IMR-90 (cell line): ENCODE data around the gene CERS5. TPM values are rescaled to one million over a fixed set of nuclear protein-coding genes. Genes with fewer than 3 reads are reported as not detected.

Source experiments
- ATAC-seq: fragments of 200-7000 bp; cut with Tn5 transposase; 2 replicates; pipeline ENCODE4 v1.9.1; 2020; ENCODE audit warnings: low read depth, mild to moderate bottlenecking, moderate library complexity
- BruUV-seq: library from RNA; stranded (reverse); fragments of 400-500 nt; replicated peaks from 2 replicates; lab custom pipeline; 2021; lab: Mats Ljungman, UMichigan
- CTCF ChIA-PET: fragments of 300-600 bp; formaldehyde crosslinking; extraction: SDS; loops from one replicate; lab custom pipeline; 2021; ENCODE audit warnings: antibody characterized with exemption; lab: Yijun Ruan, JAX
- POLR2A ChIA-PET: fragments of 300-600 bp; sonication (Branson Sonifier 250); formaldehyde crosslinking; loops from one replicate; lab custom pipeline; 2022; ENCODE audit warnings: antibody characterized with exemption; ENCODE audit not compliant: unreplicated experiment; lab: Charles Lee
- DNase-seq: peaks from one replicate; pipeline ENCODE4 v3.0.0; 2013
- H2AFZ ChIP-seq: replicated peaks from 2 replicates; pipeline ENCODE3; 2013; ENCODE audit warnings: low read length, mild to moderate bottlenecking; ENCODE audit not compliant: poor library complexity
- H2AK5ac ChIP-seq: 2 replicates; pipeline ENCODE4 v1.6.1; 2013; ENCODE audit warnings: low read depth, low read length, inconsistent platforms
- H2AK9ac ChIP-seq: replicated peaks from 2 replicates; pipeline ENCODE3; 2013; ENCODE audit warnings: mild to moderate bottlenecking, low read depth, low read length, moderate library complexity; ENCODE audit not compliant: poor library complexity
- H2BK120ac ChIP-seq: 2 replicates; pipeline ENCODE4 v1.6.1; 2013; ENCODE audit warnings: low read depth, low read length, inconsistent platforms
- H2BK15ac ChIP-seq: 3 replicates; pipeline ENCODE4 v1.6.1; 2013; ENCODE audit warnings: low read depth, low read length, inconsistent platforms
- H2BK20ac ChIP-seq: 2 replicates; pipeline ENCODE4 v1.6.1; 2013; ENCODE audit warnings: low read depth, mild to moderate bottlenecking, inconsistent platforms, low read length, moderate library complexity
- H2BK5ac ChIP-seq: 2 replicates; pipeline ENCODE4 v1.6.1; 2013; ENCODE audit warnings: mild to moderate bottlenecking, low read depth, low read length, inconsistent platforms; ENCODE audit not compliant: poor library complexity, severe bottlenecking
- H3K14ac ChIP-seq: replicated peaks from 2 replicates; pipeline ENCODE4 v1.6.1; 2013; ENCODE audit warnings: low read depth, low read length, inconsistent platforms
- H3K18ac ChIP-seq: 2 replicates; pipeline ENCODE4 v1.6.1; 2013; ENCODE audit warnings: low read depth, low read length, control low read depth
- H3K23ac ChIP-seq: 2 replicates; pipeline ENCODE4 v1.6.1; 2013; ENCODE audit warnings: low read depth, low read length, inconsistent platforms
- H3K27ac ChIP-seq: 2 replicates; pipeline ENCODE4 v1.5.1; 2013; ENCODE audit warnings: mild to moderate bottlenecking, control low read depth, low read length; ENCODE audit not compliant: insufficient read depth
- H3K27me3 ChIP-seq: 2 replicates; pipeline ENCODE4 v1.6.1; 2013; ENCODE audit warnings: low read length; ENCODE audit not compliant: control insufficient read depth, insufficient read depth
- H3K36me3 ChIP-seq: 2 replicates; pipeline ENCODE4 v1.6.1; 2013; ENCODE audit warnings: low read length, mixed read lengths; ENCODE audit not compliant: control insufficient read depth, insufficient read depth
- H3K4ac ChIP-seq: 2 replicates; pipeline ENCODE4 v1.6.1; 2013; ENCODE audit warnings: low read depth, low read length, inconsistent platforms
- H3K4me1 ChIP-seq: 2 replicates; pipeline ENCODE4 v1.6.1; 2013; ENCODE audit warnings: low read length, mixed read lengths; ENCODE audit not compliant: control insufficient read depth, insufficient read depth
- H3K4me2 ChIP-seq: 2 replicates; pipeline ENCODE4 v1.6.1; 2013; ENCODE audit warnings: low read depth, mild to moderate bottlenecking, control low read depth, low read length, moderate library complexity
- H3K4me3 ChIP-seq: 2 replicates; pipeline ENCODE4 v1.5.1; 2013; ENCODE audit warnings: low read depth, mild to moderate bottlenecking, control low read depth, low read length, moderate library complexity; ENCODE audit not compliant: insufficient read depth
- H3K56ac ChIP-seq: 2 replicates; pipeline ENCODE4 v1.6.1; 2013; ENCODE audit warnings: low read length, inconsistent platforms; ENCODE audit not compliant: insufficient read depth; ENCODE audit errors: extremely low read depth
- H3K79me1 ChIP-seq, 2 experiments: 2 replicates each; pipeline ENCODE4 v1.6.1; 2013; ENCODE audit warnings: low read length in 2 of 2, inconsistent platforms in 1 of 2, low read depth in 1 of 2
- H3K9ac ChIP-seq: 2 replicates; pipeline ENCODE4 v1.6.1; 2013; ENCODE audit warnings: low read depth, low read length, control low read depth
- H3K9me1 ChIP-seq: 2 replicates; pipeline ENCODE4 v1.6.1; 2013; ENCODE audit warnings: low read length, inconsistent platforms; ENCODE audit not compliant: insufficient read depth
- H3K9me3 ChIP-seq: 2 replicates; pipeline ENCODE4 v1.6.1; 2013; ENCODE audit warnings: low read length; ENCODE audit not compliant: control insufficient read depth, insufficient read depth
- H4K20me1 ChIP-seq: 2 replicates; pipeline ENCODE4 v1.6.1; 2013; ENCODE audit warnings: low read length, inconsistent platforms; ENCODE audit not compliant: insufficient read depth
- H4K5ac ChIP-seq: 2 replicates; pipeline ENCODE4 v1.6.1; 2013; ENCODE audit warnings: mild to moderate bottlenecking, low read depth, low read length, control low read depth
- H4K8ac ChIP-seq, 2 experiments: 2 replicates each; pipeline ENCODE4 v1.6.1; 2013; ENCODE audit warnings: low read depth in 2 of 2, low read length in 2 of 2, control low read depth in 1 of 2, inconsistent platforms in 1 of 2
- H4K91ac ChIP-seq: 2 replicates; pipeline ENCODE4 v1.6.1; 2013; ENCODE audit warnings: low read depth, low read length, inconsistent platforms; ENCODE audit not compliant: insufficient read depth
- CEBPB ChIP-seq: IDR thresholded peaks from 2 replicates; pipeline ENCODE4 v1.6.1; 2012; ENCODE audit warnings: low read depth, low read length, improper control_type of control experiment
- POLR2A ChIP-seq: IDR thresholded peaks from 2 replicates; pipeline ENCODE4 v1.6.1; 2012; ENCODE audit warnings: mild to moderate bottlenecking, low read depth, low read length
- RAD21 ChIP-seq: IDR thresholded peaks from 2 replicates; pipeline ENCODE4 v1.6.1; 2012; ENCODE audit warnings: low read length, improper control_type of control experiment
- USF2 ChIP-seq: fragments of 150-350 bp; IDR thresholded peaks from 2 replicates; pipeline ENCODE4 v1.6.1; 2017; ENCODE audit warnings: mild to moderate bottlenecking, antibody characterized with exemption, low read length, low read depth
- WGBS, 2 experiments: methylation state at CpG; one replicate each; pipeline versions ENCODE4 v1.1.5 to v1.1.7; 2013; ENCODE audit warnings: missing lambda C conversion rate in 2 of 2; ENCODE audit not compliant: insufficient read length in 1 of 2; ENCODE audit errors: extremely low coverage in 2 of 2; 5-methylcytosine and 5-hydroxymethylcytosine counted together
- dilution Hi-C: fragments of 300-500 bp; cut with HindIII; formaldehyde crosslinking; loops from one replicate; pipeline ENCODE4 v1.14.3; 2018; ENCODE audit warnings: low sequenced_read_pairs; ENCODE audit not compliant: unreplicated experiment
- in situ Hi-C: fragments of 300-500 bp; cut with MboI; formaldehyde crosslinking; loops from 3 replicates; pipeline ENCODE4 v1.14.3; 2019; ENCODE audit warnings: low sequenced_read_pairs, inconsistent platforms, mixed read lengths
- intact Hi-C: fragments of 100-400 bp; cut with micrococcal nuclease; formaldehyde crosslinking; loops from 2 replicates; pipeline ENCODE4 v1.10.0; 2022
- polyA plus RNA-seq, 3 experiments: library from polyadenylated mRNA; depleted of rRNA; stranded (reverse); fragments of >200 nt; gene quantifications; 2 replicates each; pipeline ENCODE4 v1.2.3, GENCODE V29; 2012; ENCODE audit warnings: low replicate concordance in 1 of 3
- total RNA-seq: library from RNA; depleted of rRNA; stranded (reverse); fragments of >200 nt; gene quantifications from 2 replicates; pipeline ENCODE4 v1.2.3, GENCODE V29; 2012

Gene CERS5
- total and polyA plus RNA-seq, 2 of the 4 experiments (the other 2 are of a cell fraction), result 40.3 to 60.3 TPM

- ATAC-seq, result no peak
Measured at GRCh38 chr12:50103351-50103750, 63.8 kb downstream of the CERS5 start.

More at GRCh38 chr12:50103351-50103750, 63.8 kb downstream of the CERS5 start:
- no peak overlapping the region for H2AK9ac ChIP-seq
- H3K18ac ChIP-seq, result no peak overlapping the region
- H4K20me1 ChIP-seq, result 0 out of 2 replicates have a peak, but pooled peaks cover 5% of the 10 kb centered on the region
- no peak overlapping the region for H3K56ac ChIP-seq
- H4K91ac ChIP-seq, result no peak overlapping the region
- intact Hi-C loops (no loop called here), dilution Hi-C loops (no loop called here), in situ Hi-C loops (no loop called here)
- ChIA-PET POLR2A (no interaction called here), CTCF (interaction anchor here (0.6 to 1.1 kb wide), 3 partner anchors 8 to 218 kb away, joined by 3 to 4 read pairs (median 3); partner anchors contain the start of gene COX14)
- BruUV-seq, result no TSS peak
- no peak overlapping the region for H3K14ac ChIP-seq
- no peak overlapping the region for H3K4me3 ChIP-seq
- no peak overlapping the region for H3K27ac ChIP-seq
- no peak for TF ChIP-seq POLR2A
- TF ChIP-seq CEBPB, result no peak
- TF ChIP-seq RAD21, result no peak
- no peak for TF ChIP-seq USF2
- no peak overlapping the region for H3K4ac ChIP-seq
- peaks cover 4% of the 10 kb centered on the region; the same call in 1 of the 2 replicates for H3K27me3 ChIP-seq
- no peak overlapping the region for H2BK20ac ChIP-seq
- WGBS, 2 experiments, result no CpG with 5 or more reads among the region's 2 CpGs
- no peaks in the 10 kb centered on the region for H3K4me1 ChIP-seq
- H3K23ac ChIP-seq, result no peak overlapping the region
- DNase-seq, result no peak
- H3K4me2 ChIP-seq, result no peak overlapping the region
- no peak overlapping the region for H4K5ac ChIP-seq
- no peak overlapping the region for H2BK15ac ChIP-seq
- H2BK5ac ChIP-seq, result no peak overlapping the region
- peaks cover 0 to 11% of the 10 kb centered on the region in 2 experiments; a peak in 1 of 4 replicates for H3K79me1 ChIP-seq
- H3K9ac ChIP-seq, result no peak overlapping the region
- H3K9me3 ChIP-seq, result no peaks in the 10 kb centered on the region
- no peaks in the 10 kb centered on the region for H3K9me1 ChIP-seq
- no peak overlapping the region for H2BK120ac ChIP-seq
- H2AFZ ChIP-seq, result no peak overlapping the region
- H2AK5ac ChIP-seq, result no peak overlapping the region
- peaks cover 24% of the 10 kb centered on the region for H3K36me3 ChIP-seq
- H4K8ac ChIP-seq, result no peak overlapping the region
